MM.1S (cell line): ENCODE measurements around the gene GNAT2.

ENCODE experiments used
- EZH2 ChIP-seq: fragments of 300-600 bp; sonication (generic); optimal IDR thresholded peaks from 2 replicates; pipeline ENCODE3; 2017; ENCODE audit warnings: low read depth, mild to moderate bottlenecking, antibody characterized with exemption, low read length, mixed read lengths
- EZH2phosphoT487 ChIP-seq: fragments of 300-600 bp; sonication (generic); IDR thresholded peaks from 2 replicates; pipeline ENCODE4 v1.6.1; 2018; ENCODE audit warnings: antibody characterized with exemption, low read length
- TF ChIP-seq, protein P1 (sequence below): fragments of 300-600 bp; sonication (generic); IDR thresholded peaks from 2 replicates; pipeline ENCODE4 v1.5.1; 2016; ENCODE audit warnings: antibody characterized with exemption, low read length, mixed read lengths

DNA sequence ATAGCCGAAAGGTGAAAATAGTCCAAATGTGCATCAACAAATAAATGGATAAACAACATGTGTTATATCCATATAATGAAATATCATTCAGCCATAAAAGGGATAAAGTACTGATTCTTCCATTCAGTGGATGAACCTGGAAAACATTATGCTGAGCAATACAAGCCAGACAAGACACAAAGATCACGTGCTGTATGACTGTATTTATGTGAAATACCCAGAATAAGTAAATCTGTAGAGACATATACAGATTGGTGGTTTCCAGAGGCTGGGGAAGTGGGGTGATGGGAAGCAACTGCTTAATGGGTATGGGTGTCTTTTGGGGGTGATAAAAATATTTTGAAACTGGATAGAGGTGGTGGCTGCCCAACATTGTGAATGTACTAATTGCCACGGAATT, 23.2 kb upstream of the GNAT2 start:
- TF ChIP-seq, protein P1, sequence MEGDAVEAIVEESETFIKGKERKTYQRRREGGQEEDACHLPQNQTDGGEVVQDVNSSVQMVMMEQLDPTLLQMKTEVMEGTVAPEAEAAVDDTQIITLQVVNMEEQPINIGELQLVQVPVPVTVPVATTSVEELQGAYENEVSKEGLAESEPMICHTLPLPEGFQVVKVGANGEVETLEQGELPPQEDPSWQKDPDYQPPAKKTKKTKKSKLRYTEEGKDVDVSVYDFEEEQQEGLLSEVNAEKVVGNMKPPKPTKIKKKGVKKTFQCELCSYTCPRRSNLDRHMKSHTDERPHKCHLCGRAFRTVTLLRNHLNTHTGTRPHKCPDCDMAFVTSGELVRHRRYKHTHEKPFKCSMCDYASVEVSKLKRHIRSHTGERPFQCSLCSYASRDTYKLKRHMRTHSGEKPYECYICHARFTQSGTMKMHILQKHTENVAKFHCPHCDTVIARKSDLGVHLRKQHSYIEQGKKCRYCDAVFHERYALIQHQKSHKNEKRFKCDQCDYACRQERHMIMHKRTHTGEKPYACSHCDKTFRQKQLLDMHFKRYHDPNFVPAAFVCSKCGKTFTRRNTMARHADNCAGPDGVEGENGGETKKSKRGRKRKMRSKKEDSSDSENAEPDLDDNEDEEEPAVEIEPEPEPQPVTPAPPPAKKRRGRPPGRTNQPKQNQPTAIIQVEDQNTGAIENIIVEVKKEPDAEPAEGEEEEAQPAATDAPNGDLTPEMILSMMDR: no peak
- TF ChIP-seq EZH2phosphoT487 (no peak), EZH2 (no peak)
